Neural cell (in vitro differentiated cells): ENCODE data around the gene CABP1. TPM values are rescaled to one million over a fixed set of nuclear protein-coding genes. Genes with fewer than 3 reads are reported as not detected.

Experiments
- H2AFZ ChIP-seq: fragments of 200-600, 300-800 bp; sonication (generic), shearing (Covaris generic); 2 replicates; pipeline ENCODE4 v1.6.0; 2014; ENCODE audit warnings: low read depth, mild to moderate bottlenecking, antibody characterized with exemption, low read length, moderate library complexity
- H3F3A ChIP-seq: fragments of 200-600 bp; shearing (Covaris generic); 2 replicates; pipeline ENCODE4 v1.6.1; 2016; ENCODE audit warnings: mild to moderate bottlenecking, moderate library complexity, mixed read lengths, antibody characterized with exemption, low read length; ENCODE audit not compliant: insufficient read depth, poor library complexity, severe bottlenecking
- H3K27ac ChIP-seq: fragments of 200-600, 300-800 bp; sonication (generic), shearing (Covaris generic); 2 replicates; pipeline ENCODE4 v1.5.1; 2014; ENCODE audit warnings: mild to moderate bottlenecking, low read length, moderate library complexity
- H3K27me3 ChIP-seq: fragments of 300-800, 200-600 bp; sonication (generic), shearing (Covaris generic); 2 replicates; pipeline ENCODE4 v1.6.0; 2014; ENCODE audit warnings: mild to moderate bottlenecking, low read depth, low read length, moderate library complexity; ENCODE audit not compliant: insufficient read depth
- H3K36me3 ChIP-seq: fragments of 300-800, 200-600 bp; sonication (generic), shearing (Covaris generic); 2 replicates; pipeline ENCODE4 v1.5.1; 2014; ENCODE audit warnings: mild to moderate bottlenecking, antibody characterized with exemption, low read length, moderate library complexity; ENCODE audit not compliant: insufficient read depth
- H3K4me2 ChIP-seq: fragments of 300-800, 200-600 bp; sonication (generic), shearing (Covaris generic); 2 replicates; pipeline ENCODE4 v1.6.0; 2014; ENCODE audit warnings: mild to moderate bottlenecking, low read length
- H3K4me3 ChIP-seq: fragments of 300-800, 200-600 bp; sonication (generic), shearing (Covaris generic); 2 replicates; pipeline ENCODE4 v1.5.1; 2014; ENCODE audit warnings: mild to moderate bottlenecking, low read length, moderate library complexity
- H3K79me2 ChIP-seq: fragments of 200-600 bp; shearing (Covaris generic); replicated peaks from 2 replicates; pipeline ENCODE4 v1.6.0; 2014; ENCODE audit warnings: mild to moderate bottlenecking, low read length, moderate library complexity; ENCODE audit not compliant: insufficient read depth
- H3K9ac ChIP-seq: fragments of 300-800, 200-600 bp; sonication (generic), shearing (Covaris generic); 2 replicates; pipeline ENCODE4 v1.6.1; 2016; ENCODE audit warnings: mild to moderate bottlenecking, low read length, mixed read lengths
- H3K9me2 ChIP-seq: fragments of 200-600 bp; shearing (Covaris generic); 2 replicates; pipeline ENCODE4 v1.6.1; 2016; ENCODE audit warnings: mild to moderate bottlenecking, low read length, mixed read lengths; ENCODE audit not compliant: insufficient read depth
- H3K9me3 ChIP-seq: fragments of 200-600, 300-800 bp; sonication (generic), shearing (Covaris generic); 2 replicates; pipeline ENCODE4 v1.6.1; 2016; ENCODE audit warnings: mild to moderate bottlenecking, mixed run types, low read length, moderate library complexity, mixed read lengths
- H4K20me1 ChIP-seq: fragments of 200-600 bp; shearing (Covaris generic); 2 replicates; pipeline ENCODE4 v1.6.1; 2016; ENCODE audit warnings: mild to moderate bottlenecking, mixed run types; ENCODE audit not compliant: insufficient read depth
- EP300 ChIP-seq: fragments of 450-650 bp; conservative IDR thresholded peaks from 2 replicates; pipeline ENCODE4 v1.6.1; 2014; ENCODE audit warnings: antibody characterized with exemption, mild to moderate bottlenecking, moderate library complexity; ENCODE audit not compliant: poor library complexity, severe bottlenecking
- EZH2 ChIP-seq: fragments of 200-600, 300-800 bp; shearing (Covaris generic), sonication (generic); IDR thresholded peaks from 2 replicates; pipeline ENCODE4 v1.6.1; 2014; ENCODE audit warnings: antibody characterized with exemption, low read length, borderline replicate concordance, mild to moderate bottlenecking; ENCODE audit not compliant: insufficient read depth, poor library complexity, severe bottlenecking
- MXI1 ChIP-seq: fragments of 450-650 bp; conservative IDR thresholded peaks from 2 replicates; pipeline ENCODE4 v1.6.1; 2014; ENCODE audit warnings: antibody characterized with exemption, mild to moderate bottlenecking; ENCODE audit not compliant: poor library complexity, severe bottlenecking
- POLR2AphosphoS5 ChIP-seq: IDR thresholded peaks from 2 replicates; pipeline ENCODE4 v1.6.1; 2012
- RAD21 ChIP-seq: fragments of 450-650 bp; conservative IDR thresholded peaks from 2 replicates; pipeline ENCODE4 v1.6.1; 2014; ENCODE audit warnings: antibody characterized with exemption, mild to moderate bottlenecking, moderate library complexity
- SMC3 ChIP-seq: fragments of 450-650 bp; conservative IDR thresholded peaks from 2 replicates; pipeline ENCODE4 v1.6.1; 2014; ENCODE audit warnings: antibody characterized with exemption, mild to moderate bottlenecking, moderate library complexity; ENCODE audit not compliant: poor library complexity
- TAF1 ChIP-seq: IDR thresholded peaks from 2 replicates; pipeline ENCODE4 v1.6.1; 2012; ENCODE audit warnings: low read depth
- polyA plus RNA-seq: library from polyadenylated mRNA; depleted of rRNA; stranded (reverse); fragments of >200 nt; gene quantifications from 2 replicates; pipeline ENCODE4 v1.2.3, GENCODE V29; 2014
- TF ChIP-seq, protein P1 (sequence below): IDR thresholded peaks from 2 replicates; pipeline ENCODE4 v1.6.1; 2012; ENCODE audit warnings: borderline replicate concordance
- TF ChIP-seq, protein P2 (sequence below): fragments of 450-650 bp; IDR thresholded peaks from 2 replicates; pipeline ENCODE4 v1.5.1; 2014; ENCODE audit warnings: antibody characterized with exemption, mild to moderate bottlenecking, moderate library complexity; ENCODE audit not compliant: poor library complexity, severe bottlenecking

CABP1 gene
- polyA plus RNA-seq, 1 donor from 2014 or later: 0.71 TPM

DNA sequence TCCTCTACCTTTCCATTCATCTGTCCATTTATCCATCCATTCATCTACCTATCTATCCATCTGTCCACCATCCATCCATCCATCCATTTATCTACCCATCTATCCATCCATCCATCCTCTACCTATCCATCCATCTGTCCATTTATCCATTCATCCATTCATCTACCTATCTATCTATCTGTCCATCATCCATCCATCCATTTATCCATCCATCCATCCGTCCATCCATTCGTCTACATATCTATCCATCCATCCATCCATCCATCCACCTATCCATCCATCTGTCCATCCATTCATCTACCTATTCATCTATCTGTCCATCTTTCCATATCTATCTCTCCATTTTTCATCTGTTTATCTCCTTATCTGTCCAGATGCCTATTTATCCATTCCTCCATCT, 21.0 kb downstream of the CABP1 start:
- Histone ChIP-seq H4K20me1 (no peaks in the 10 kb centered on the region), H2AFZ (no peak overlapping the region), H3F3A (no peaks in the 10 kb centered on the region), H3K4me2 (no peak overlapping the region), H3K9me3 (no peaks in the 10 kb centered on the region), H3K9me2 (no peaks in the 10 kb centered on the region), H3K27ac (no peak overlapping the region), H3K4me3 (no peak overlapping the region), H3K27me3 (no peaks in the 10 kb centered on the region), H3K36me3 (no peaks in the 10 kb centered on the region), H3K9ac (no peak overlapping the region), H3K79me2 (no peaks in the 10 kb centered on the region)
- no peak for TF ChIP-seq SMC3
- TF ChIP-seq MXI1: no peak
- no peak for TF ChIP-seq RAD21
- no peak for TF ChIP-seq POLR2AphosphoS5
- TF ChIP-seq, protein P1, sequence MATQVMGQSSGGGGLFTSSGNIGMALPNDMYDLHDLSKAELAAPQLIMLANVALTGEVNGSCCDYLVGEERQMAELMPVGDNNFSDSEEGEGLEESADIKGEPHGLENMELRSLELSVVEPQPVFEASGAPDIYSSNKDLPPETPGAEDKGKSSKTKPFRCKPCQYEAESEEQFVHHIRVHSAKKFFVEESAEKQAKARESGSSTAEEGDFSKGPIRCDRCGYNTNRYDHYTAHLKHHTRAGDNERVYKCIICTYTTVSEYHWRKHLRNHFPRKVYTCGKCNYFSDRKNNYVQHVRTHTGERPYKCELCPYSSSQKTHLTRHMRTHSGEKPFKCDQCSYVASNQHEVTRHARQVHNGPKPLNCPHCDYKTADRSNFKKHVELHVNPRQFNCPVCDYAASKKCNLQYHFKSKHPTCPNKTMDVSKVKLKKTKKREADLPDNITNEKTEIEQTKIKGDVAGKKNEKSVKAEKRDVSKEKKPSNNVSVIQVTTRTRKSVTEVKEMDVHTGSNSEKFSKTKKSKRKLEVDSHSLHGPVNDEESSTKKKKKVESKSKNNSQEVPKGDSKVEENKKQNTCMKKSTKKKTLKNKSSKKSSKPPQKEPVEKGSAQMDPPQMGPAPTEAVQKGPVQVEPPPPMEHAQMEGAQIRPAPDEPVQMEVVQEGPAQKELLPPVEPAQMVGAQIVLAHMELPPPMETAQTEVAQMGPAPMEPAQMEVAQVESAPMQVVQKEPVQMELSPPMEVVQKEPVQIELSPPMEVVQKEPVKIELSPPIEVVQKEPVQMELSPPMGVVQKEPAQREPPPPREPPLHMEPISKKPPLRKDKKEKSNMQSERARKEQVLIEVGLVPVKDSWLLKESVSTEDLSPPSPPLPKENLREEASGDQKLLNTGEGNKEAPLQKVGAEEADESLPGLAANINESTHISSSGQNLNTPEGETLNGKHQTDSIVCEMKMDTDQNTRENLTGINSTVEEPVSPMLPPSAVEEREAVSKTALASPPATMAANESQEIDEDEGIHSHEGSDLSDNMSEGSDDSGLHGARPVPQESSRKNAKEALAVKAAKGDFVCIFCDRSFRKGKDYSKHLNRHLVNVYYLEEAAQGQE: no peak
- no peak for TF ChIP-seq EZH2
- TF ChIP-seq EP300: no peak
- TF ChIP-seq, protein P2, sequence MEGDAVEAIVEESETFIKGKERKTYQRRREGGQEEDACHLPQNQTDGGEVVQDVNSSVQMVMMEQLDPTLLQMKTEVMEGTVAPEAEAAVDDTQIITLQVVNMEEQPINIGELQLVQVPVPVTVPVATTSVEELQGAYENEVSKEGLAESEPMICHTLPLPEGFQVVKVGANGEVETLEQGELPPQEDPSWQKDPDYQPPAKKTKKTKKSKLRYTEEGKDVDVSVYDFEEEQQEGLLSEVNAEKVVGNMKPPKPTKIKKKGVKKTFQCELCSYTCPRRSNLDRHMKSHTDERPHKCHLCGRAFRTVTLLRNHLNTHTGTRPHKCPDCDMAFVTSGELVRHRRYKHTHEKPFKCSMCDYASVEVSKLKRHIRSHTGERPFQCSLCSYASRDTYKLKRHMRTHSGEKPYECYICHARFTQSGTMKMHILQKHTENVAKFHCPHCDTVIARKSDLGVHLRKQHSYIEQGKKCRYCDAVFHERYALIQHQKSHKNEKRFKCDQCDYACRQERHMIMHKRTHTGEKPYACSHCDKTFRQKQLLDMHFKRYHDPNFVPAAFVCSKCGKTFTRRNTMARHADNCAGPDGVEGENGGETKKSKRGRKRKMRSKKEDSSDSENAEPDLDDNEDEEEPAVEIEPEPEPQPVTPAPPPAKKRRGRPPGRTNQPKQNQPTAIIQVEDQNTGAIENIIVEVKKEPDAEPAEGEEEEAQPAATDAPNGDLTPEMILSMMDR: no peak

DNA sequence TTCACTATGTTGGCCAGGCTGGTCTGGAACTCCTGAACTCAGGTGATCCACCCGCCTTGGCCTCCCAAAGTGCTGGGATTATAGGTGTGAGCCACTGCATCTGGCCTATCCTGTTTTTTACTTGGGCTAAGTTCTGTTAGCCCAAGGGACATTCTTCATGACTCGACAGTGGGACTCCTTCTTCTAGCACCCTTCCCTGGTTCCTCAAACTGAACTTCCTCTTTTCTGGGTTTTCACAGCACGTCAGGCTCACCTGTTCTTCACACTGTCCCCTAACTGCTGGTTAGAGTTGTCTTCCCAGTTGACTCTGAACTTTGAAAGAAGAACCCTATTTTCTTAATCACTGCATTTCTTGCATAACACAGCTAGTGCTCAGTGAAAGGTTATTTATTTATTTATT, 22.5 kb downstream of the CABP1 start:
- no peaks in the 10 kb centered on the region for H3K79me2 ChIP-seq
- H3K36me3 ChIP-seq: no peaks in the 10 kb centered on the region
- H4K20me1 ChIP-seq: no peaks in the 10 kb centered on the region
- H3K9me2 ChIP-seq: no peaks in the 10 kb centered on the region
- H3F3A ChIP-seq: no peaks in the 10 kb centered on the region
- no peak overlapping the region for H2AFZ ChIP-seq
- H3K4me2 ChIP-seq: no peak overlapping the region
- TF ChIP-seq, protein P1: no peak
- no peak for TF ChIP-seq TAF1
- no peak for TF ChIP-seq EP300
- TF ChIP-seq POLR2AphosphoS5: no peak
- no peak for TF ChIP-seq SMC3
- TF ChIP-seq RAD21: no peak
- TF ChIP-seq, protein P2: no peak
- TF ChIP-seq EZH2: no peak
- no peak for TF ChIP-seq MXI1
- H3K9me3 ChIP-seq: no peaks in the 10 kb centered on the region
- no peak overlapping the region for H3K4me3 ChIP-seq
- no peaks in the 10 kb centered on the region for H3K27me3 ChIP-seq
- H3K27ac ChIP-seq: no peak overlapping the region
- H3K9ac ChIP-seq: no peak overlapping the region
